GM12864 (cell line): ENCODE data around the gene BAD.
"Not testable (repeated sequence)": the region's sequence is repeated elsewhere in the genome, so short reads cannot be mapped to it uniquely, and the experiment has no call there.

Experiments used
- DNase-seq: peaks from one replicate; pipeline ENCODE4 v3.0.0-alpha.2; 2011; ENCODE audit warnings: low read depth
- H3K4me3 ChIP-seq: 2 replicates; pipeline ENCODE4 v1.5.1; 2011; ENCODE audit warnings: mild to moderate bottlenecking, low read depth, low read length, control low read depth
- TF ChIP-seq, protein P1 (sequence below): IDR thresholded peaks from 2 replicates; pipeline ENCODE4 v1.5.1; 2011; ENCODE audit warnings: low read depth, mild to moderate bottlenecking, moderate library complexity, low read length, control low read depth, inconsistent platforms; ENCODE audit errors: missing control alignments

The BAD gene

DNA sequence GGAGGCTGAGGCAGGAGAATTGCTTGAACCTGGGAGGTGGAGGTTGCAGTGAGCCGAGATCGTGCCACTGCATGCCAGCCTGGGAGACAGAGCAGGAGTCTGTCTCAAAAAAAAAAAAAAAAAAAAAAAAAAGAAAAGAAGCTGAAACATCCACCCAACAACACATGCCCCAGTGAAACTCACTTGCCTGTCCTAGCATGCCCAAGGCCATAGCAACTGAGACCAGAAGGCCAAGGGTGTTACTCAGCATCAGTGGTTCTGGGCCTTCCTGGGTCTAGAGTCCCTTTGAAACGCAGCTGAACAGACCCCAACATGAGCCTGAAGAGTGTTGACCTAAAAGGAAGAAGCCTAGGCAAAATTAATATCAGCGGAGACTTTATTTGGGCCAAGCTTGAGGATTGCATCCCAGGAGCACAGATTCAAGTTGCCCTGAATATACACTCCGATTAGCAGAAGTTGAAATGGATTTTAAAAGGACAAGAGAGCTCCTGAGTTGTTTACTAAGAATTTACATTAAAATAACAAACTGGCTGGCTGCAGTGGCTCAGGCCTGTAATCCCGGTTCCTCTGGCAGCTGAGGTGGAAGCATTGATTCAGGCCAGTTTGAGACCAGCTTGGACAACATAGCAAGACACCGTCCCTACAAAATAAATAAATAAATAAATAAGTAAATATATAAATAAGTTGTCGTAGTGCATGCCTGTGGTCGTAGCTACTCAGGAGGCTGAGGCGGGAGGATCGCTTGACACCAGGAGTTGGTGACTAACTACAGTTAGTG, 40.4 kb upstream of the BAD start:
- TF ChIP-seq, protein P1, sequence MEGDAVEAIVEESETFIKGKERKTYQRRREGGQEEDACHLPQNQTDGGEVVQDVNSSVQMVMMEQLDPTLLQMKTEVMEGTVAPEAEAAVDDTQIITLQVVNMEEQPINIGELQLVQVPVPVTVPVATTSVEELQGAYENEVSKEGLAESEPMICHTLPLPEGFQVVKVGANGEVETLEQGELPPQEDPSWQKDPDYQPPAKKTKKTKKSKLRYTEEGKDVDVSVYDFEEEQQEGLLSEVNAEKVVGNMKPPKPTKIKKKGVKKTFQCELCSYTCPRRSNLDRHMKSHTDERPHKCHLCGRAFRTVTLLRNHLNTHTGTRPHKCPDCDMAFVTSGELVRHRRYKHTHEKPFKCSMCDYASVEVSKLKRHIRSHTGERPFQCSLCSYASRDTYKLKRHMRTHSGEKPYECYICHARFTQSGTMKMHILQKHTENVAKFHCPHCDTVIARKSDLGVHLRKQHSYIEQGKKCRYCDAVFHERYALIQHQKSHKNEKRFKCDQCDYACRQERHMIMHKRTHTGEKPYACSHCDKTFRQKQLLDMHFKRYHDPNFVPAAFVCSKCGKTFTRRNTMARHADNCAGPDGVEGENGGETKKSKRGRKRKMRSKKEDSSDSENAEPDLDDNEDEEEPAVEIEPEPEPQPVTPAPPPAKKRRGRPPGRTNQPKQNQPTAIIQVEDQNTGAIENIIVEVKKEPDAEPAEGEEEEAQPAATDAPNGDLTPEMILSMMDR: no peak
- no peak for DNase-seq
- no peak overlapping the region for H3K4me3 ChIP-seq

DNA sequence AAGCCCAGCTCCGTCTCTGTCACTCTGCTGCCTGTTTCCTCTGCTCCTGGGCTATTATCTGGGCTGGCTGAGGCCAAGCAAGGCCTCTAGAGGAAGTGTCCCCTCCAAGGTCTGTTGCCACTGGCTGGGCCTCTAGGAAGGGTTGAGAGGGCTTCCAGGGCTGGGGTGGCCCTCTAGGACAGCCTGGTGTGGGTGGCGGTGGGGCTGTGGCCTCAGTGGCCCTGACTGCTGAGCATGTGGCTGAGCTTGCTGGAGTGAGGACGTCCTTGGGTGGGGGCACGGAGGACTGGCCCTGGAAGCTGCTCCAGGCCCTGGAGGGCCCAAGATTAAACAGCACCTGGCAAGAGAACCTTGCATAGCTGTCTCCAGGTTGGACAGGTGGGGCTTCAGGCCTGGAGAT, 39.5 kb upstream of the BAD start:
- DNase-seq: not testable (repeated sequence)

DNA sequence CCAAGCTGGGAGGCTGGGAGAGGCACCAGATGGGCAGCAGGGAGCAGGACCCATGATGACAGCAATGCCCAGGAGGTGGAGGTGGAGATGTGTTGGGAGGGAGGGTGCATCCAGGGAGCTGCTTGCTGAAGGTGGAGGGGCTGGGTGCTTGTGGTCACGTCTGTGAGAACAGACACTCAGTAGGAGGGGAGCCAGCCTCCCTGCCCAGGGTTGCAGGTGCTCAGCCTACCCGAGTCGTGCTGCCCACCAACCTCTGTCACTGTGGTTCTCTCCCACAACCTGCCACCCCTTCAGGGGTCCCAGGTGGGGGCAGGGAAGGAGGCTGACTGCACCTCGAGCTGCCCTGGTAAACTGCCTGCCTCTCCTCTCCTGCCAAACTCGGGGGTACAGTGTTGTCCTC, 38.9 kb upstream of the BAD start:
- no peak overlapping the region for H3K4me3 ChIP-seq
- DNase-seq: no peak
- TF ChIP-seq, protein P1: no peak

More for the DNA sequence above, 39.5 kb upstream of the BAD start:
- H3K4me3 ChIP-seq: not testable (repeated sequence)

DNA sequence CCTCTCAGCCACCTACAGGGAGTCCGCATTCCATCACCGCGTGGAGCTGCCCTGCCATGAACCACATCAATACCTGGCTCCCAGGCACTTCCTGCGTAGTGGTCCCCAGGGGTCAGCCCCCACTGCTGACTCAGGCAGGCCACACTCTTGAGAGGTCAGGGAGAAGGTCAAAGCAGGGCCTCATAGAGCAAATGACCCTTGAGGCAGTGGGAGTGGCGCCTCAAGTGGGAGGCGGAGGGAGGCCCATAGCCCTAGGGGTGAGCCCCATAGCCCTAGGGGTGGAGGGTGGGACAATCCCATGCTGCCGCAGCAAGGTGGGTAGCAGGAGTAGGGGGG, 38.4 kb upstream of the BAD start:
- no peak overlapping the region for H3K4me3 ChIP-seq
- DNase-seq: no peak
- TF ChIP-seq, protein P1: no peak

DNA sequence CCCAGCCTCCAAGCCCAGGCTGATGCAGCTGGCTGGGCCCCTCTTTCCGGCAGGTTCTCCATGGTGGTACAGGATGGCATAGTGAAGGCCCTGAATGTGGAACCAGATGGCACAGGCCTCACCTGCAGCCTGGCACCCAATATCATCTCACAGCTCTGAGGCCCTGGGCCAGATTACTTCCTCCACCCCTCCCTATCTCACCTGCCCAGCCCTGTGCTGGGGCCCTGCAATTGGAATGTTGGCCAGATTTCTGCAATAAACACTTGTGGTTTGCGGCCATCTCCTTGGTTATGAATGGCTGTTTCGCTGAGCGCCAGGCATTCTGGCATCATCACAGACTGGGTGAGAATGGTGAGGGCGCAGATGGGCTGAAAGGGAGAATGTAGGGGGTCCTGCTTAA, 37.1 kb upstream of the BAD start:
- no peak for DNase-seq
- H3K4me3 ChIP-seq: no peak overlapping the region
- TF ChIP-seq, protein P1: no peak

DNA sequence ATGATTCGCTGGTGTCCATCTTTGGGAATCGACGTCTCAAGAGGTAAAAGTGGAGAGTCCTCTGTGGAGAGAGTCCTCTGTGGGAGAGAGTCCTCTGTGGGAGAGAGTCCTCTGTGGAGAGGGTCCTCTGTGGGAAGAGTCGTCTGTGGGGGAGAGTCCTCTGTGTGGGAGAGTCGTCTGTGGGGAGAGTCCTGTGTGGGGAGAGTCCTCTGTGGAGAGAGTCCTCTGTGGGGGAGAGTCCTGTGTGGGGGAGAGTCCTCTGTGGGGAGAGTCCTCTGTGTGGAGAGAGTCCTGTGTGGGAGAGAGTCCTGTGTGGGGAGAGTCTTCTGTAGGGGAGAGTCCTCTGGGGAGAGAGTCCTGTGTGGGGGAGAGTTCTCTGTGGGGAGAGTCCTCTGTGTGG, 36.6 kb upstream of the BAD start:
- no peak overlapping the region for H3K4me3 ChIP-seq
- no peak for DNase-seq
- TF ChIP-seq, protein P1: no peak

DNA sequence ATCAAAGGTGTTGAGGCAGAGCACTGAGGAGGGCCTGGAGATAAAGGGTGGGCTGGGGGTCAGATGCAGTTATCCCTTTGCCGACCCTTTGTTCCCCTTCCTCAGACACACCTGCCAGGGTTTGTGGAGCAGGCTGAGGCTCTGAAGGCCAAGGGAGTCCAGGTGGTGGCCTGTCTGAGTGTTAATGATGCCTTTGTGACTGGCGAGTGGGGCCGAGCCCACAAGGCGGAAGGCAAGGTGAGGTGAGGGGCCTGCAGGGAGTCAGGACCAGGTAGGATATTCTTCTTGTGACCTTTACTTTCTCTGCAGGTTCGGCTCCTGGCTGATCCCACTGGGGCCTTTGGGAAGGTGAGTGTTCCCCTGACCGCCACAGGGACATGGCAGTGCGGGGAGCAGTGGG, 36.1 kb upstream of the BAD start:
- no peak overlapping the region for H3K4me3 ChIP-seq
- TF ChIP-seq, protein P1: no peak
- DNase-seq: no peak
